Glomerular endothelial cell (primary cell): ENCODE measurements around the gene FGR. TPM values are rescaled to one million over a fixed set of nuclear protein-coding genes. Genes with fewer than 3 reads are reported as not detected.

Experiments
- DNase-seq: peaks from one replicate; pipeline ENCODE4 v3.0.0-alpha.2; 2011; ENCODE audit warnings: low read depth, low spot score; ENCODE audit errors: extremely low read depth
- total RNA-seq: library from RNA; depleted of rRNA; stranded (reverse); fragments of >200 nt; gene quantifications from 2 replicates; pipeline ENCODE4 v1.2.3, GENCODE V29; 2015

FGR gene
- total RNA-seq, 1 donor from 2014 or later, result not detected

- DNase-seq, result no peak
Measured at GRCh38 chr1:27618341-27619082, 16.5 kb downstream of the FGR start.

DNA sequence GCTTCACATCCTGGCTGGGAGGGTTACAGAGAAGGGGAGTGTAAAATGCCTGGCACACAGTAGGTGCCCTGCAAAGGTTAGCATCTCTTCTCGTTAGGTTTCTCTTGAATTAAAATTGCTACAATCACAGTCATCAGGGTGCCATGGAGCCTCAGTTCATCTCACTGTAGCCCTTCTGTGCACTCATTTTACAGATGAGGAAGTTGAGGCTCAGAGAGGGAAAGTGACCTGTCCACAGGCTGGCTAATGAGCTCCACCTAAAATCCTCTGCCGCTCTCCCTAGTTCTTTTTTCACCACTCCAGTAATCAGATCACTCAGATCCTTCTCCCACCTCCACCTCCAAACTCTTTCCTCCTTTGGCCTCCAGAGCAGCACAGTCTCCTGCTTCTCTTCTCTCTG is 17.6 kb downstream of the FGR start:
- DNase-seq, result no peak

DNA sequence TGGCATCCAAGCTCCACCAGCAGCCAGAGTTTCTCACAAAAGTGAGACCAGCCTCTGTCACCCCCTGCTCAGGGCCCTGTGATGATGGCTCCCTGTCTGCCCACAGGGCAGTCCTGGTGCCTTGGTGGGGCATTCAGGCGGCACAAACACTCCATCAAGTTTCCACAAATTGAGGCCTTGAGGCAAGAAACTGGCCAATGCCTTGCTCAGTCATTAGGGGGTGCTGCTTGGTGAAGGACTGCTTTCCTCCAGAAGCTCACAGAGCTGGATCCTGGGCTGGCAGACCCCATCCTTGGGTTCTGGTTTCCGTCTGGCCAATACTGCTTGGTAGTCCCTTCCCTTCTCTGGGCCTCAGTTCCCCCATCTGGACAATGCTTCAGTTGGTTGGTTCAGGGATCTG is 18.5 kb downstream of the FGR start:
- no peak for DNase-seq

- no peak for DNase-seq
Measured at GRCh38 chr1:27615346-27616192, 19.4 kb downstream of the FGR start.

GRCh38 chr1:27614625-27615344 is 20.2 kb downstream of the FGR start:
- DNase-seq, result no peak

GRCh38 chr1:27614043-27614624 is 20.9 kb downstream of the FGR start:
- no peak for DNase-seq

DNA sequence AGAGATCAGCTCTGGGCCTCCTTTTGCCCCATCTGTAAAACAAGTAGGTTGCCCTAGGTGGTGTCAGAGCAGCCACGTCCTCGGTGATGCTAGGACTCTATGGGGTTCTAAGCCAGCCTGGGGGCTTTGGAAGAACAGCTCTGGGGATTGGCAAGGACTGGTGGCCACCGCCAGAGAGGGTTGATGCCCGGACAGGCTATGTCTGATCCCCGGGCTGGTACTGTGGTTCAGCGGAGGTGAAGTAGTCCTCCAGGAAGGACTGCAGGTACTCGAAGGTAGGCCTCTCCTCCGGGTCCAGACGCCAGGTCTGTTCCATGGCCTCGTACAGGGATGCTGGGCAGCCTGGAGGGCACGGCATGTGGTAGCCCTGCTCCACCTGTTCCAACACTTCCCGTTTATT is 22.3 kb downstream of the FGR start:
- no peak for DNase-seq

DNA sequence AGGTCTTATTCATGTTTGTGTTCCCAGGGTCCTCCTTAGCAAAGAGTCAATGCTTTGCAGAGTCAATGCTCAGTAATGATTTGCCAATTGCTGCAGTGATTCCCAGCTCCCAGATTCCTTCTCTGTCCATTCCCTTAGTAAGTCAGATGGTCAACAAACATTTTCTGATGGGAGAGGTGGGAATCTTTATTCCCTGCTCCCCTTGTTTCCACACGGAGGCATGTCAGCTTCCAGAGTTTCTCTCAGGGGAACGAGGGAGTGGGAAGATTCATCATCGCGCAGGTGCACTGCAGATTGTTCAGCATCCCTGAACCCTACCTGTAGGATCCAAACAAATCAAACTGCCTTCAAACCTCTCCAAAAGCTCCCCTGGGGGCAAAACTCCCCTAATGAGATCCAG is 23.5 kb downstream of the FGR start:
- no peak for DNase-seq

DNA sequence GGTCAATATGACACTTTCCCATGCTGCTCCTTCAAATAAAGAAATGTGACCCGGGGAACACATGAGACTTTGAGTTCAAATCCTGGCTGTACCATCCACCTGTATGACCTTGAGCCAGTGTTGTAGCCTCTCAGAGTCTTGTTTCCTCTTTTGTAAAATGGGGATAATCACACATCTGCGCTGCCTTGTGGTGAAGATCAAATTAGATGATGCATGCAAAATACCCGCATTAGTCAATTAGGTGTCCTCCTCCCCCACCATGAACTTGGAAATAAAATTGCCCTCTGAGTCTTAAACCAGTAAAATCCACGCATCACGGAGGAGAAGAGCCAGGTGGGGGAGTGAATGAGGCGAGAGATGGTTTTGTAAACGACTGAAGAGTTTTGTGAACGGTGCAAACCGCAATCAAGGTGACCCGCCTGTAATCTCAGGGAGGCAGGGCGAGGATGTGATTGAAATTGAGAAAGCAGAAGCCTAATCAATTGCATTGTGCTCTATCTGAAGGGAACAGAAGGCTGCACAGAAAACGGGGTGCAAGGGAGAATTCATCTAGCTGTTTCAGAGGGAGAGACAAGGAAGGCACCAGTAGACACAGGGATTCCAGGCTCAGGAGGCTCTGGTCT is 25.3 kb downstream of the FGR start:
- no peak for DNase-seq

DNA sequence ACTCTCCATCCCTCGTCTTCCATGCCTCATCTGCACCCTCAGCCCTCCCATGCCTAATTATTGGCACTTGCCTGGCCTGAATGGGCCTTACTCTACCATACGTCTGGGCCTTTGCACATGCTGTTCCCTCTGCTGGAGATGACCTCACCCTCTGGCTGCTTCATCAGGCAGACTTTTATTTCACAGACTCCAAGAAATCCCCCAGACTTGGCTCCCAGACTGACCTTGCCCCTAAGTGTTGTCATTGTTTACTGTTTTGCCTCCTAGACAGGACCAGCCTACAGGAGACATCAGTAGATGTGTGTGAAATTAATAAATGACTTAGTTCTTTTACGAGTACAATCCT is 25.8 kb downstream of the FGR start:
- DNase-seq, result no peak

DNA sequence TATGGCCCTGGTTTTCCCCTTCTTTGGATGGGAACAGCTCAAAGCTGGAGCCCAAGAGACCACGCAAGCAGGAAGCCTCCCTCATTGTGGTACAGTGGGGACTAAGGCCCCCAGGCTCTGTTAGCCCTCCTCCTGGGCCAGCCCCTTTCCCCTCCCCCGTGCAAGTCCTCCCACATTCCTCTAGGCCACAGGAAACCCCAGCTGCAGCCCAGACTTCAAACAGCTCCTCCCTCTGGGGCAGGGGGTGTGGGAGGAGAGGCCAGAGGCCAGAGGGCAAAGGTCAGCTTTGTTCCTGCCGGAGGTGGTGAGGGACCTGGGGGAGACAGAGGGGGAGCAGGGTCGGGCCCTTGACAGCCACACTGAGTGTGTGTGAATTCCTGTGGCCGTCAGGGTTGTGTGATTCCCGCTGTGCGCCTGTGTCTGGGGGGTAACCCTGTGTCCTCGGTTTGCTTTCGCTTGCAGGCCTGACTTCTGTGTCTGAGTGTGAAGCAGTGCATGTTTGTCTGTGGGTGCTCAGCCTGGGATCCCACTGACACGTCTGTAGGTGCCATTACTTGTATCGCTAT is 27.7 kb downstream of the FGR start:
- no peak for DNase-seq

GRCh38 chr1:27606708-27607238 is 28.2 kb downstream of the FGR start:
- DNase-seq, result no peak

- DNase-seq, result no peak
Measured at GRCh38 chr1:27605796-27606707, 28.9 kb downstream of the FGR start.

DNA sequence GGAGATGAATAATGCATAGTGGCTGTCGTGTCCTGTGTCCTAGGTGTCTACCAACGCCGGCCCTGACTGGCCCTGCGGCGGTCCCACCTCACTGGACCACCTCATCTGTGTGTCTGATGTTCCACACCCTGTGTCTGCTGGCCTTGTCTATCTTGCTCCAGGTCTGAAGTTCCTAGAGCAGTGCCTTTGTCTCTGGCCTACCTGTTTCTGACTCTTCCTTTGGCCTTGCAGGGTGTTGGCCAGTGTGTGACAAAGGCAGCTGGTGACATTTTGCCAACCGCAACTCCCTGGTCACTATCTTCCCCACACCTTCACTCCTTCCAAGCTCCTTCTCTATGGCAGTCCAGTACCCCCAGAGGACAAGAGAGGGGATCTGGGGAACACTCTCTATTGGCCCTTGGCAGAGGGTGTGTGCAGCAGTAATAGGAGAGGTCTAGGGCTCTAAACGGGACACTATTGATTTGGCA is 29.7 kb downstream of the FGR start:
- DNase-seq, result no peak

GRCh38 chr1:27604579-27605299 is 30.2 kb downstream of the FGR start:
- no peak for DNase-seq

- no peak for DNase-seq
Measured at GRCh38 chr1:27603681-27604578, 31.1 kb downstream of the FGR start, which contains the start of gene AHDC1. AHDC1 (minus strand) TSS chr1:27604144; CDS start chr1:27552115, 52,029 bp downstream.

DNA sequence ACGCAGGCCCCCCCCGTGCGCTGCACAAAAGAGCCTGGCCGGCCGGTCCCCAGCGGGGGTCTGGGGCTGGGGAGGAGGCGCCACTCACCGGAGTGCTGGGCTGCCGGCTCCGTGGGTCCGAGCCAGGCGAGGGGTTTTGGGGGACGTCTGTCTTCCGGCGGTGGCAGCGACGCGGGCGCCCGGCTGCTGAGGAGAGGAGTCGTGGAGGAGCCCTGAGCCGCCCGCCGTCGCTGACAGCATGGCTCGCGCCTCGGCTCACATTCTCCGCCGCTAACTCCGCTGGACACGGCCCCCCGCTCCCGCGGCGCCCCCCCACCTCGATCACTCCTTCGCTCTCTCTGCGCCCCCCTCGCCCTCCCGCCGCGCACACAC is 31.7 kb downstream of the FGR start:
- no peak for DNase-seq
